Gastroesophageal sphincter (tissue), 3 donors: Measurements from ENCODE around the gene CLCNKA.

Source experiments
- EP300 ChIP-seq: sonication (generic); formaldehyde crosslinking; IDR thresholded peaks from one replicate; pipeline ENCODE4 v1.6.1; 2017; ENCODE audit warnings: antibody characterized with exemption, mild to moderate bottlenecking
- POLR2A ChIP-seq, 2 donors: fragments of 450-650 bp; IDR thresholded peaks; one replicate each; pipeline ENCODE4 v1.6.1; 2017; ENCODE audit warnings: antibody characterized with exemption in 2 of 2, mild to moderate bottlenecking in 2 of 2, moderate library complexity in 1 of 2
- POLR2AphosphoS5 ChIP-seq: sonication (generic); formaldehyde crosslinking; IDR thresholded peaks from one replicate; pipeline ENCODE4 v1.6.1; 2017; ENCODE audit warnings: antibody characterized with exemption
- TF ChIP-seq, protein P1 (sequence below), 4 experiments: fragments of 200-600 bp in 2 of 4; fragments of 450-650 bp in 2 of 4; sonication (generic) in 1 of 4; IDR thresholded peaks; one replicate each; pipeline ENCODE4 v1.5.1; 2017 to 2019; ENCODE audit warnings: antibody characterized with exemption in 4 of 4, mild to moderate bottlenecking in 2 of 4, moderate library complexity in 2 of 4

DNA sequence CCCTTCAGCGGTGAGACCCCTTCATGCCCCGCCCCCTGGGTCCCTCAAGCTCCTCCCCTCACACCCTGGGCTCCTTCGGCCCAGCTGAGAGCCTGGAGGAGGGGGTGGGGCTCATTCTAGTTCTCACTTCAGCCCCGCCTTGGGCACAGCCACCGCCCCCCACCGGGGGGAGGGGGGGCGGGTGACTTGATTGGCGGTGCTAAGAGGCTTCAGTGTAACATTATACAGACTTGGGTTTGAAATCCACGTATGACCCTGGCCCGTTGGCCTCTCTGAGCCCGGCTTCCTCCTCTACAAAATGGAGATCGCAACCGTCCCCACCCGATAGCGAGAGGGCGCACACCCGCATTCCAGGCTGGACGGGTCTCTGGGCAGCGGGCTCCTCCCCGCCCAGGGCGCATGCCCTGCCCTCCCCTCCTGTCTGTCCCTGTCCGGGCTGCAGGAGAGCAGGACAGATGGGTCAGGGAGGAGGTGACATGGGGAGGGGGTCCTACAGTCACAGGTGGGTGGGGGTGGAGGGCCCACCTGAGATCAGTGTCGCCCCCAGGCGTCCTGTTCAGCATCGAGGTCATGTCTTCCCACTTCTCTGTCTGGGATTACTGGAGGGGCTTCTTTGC lies 26.8 kb downstream of the CLCNKA start:
- TF ChIP-seq, protein P1, sequence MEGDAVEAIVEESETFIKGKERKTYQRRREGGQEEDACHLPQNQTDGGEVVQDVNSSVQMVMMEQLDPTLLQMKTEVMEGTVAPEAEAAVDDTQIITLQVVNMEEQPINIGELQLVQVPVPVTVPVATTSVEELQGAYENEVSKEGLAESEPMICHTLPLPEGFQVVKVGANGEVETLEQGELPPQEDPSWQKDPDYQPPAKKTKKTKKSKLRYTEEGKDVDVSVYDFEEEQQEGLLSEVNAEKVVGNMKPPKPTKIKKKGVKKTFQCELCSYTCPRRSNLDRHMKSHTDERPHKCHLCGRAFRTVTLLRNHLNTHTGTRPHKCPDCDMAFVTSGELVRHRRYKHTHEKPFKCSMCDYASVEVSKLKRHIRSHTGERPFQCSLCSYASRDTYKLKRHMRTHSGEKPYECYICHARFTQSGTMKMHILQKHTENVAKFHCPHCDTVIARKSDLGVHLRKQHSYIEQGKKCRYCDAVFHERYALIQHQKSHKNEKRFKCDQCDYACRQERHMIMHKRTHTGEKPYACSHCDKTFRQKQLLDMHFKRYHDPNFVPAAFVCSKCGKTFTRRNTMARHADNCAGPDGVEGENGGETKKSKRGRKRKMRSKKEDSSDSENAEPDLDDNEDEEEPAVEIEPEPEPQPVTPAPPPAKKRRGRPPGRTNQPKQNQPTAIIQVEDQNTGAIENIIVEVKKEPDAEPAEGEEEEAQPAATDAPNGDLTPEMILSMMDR (IDR thresholded peaks at IDR 0.05), result peak in 1 of 4 experiments; percentile 22
- TF ChIP-seq EP300, result no peak
- no peak for TF ChIP-seq POLR2AphosphoS5
- no peak for TF ChIP-seq POLR2A (IDR thresholded peaks at IDR 0.05)
